Activated CD8-positive, alpha-beta memory T cell treated with anti-CD3 and anti-CD28 coated beads, Interleukin-2, amount 50 U/mL, for 1 hour (primary cell): Measurements from ENCODE around the gene MED31.
"Not testable (repeated sequence)": the region's sequence is repeated elsewhere in the genome, so short reads cannot be mapped to it uniquely, and the experiment has no call there.

Source experiments
- DNase-seq: peaks from one replicate; pipeline ENCODE4 v3.0.0-alpha.2; 2020; ENCODE audit errors: extremely low read depth

The MED31 gene

DNA sequence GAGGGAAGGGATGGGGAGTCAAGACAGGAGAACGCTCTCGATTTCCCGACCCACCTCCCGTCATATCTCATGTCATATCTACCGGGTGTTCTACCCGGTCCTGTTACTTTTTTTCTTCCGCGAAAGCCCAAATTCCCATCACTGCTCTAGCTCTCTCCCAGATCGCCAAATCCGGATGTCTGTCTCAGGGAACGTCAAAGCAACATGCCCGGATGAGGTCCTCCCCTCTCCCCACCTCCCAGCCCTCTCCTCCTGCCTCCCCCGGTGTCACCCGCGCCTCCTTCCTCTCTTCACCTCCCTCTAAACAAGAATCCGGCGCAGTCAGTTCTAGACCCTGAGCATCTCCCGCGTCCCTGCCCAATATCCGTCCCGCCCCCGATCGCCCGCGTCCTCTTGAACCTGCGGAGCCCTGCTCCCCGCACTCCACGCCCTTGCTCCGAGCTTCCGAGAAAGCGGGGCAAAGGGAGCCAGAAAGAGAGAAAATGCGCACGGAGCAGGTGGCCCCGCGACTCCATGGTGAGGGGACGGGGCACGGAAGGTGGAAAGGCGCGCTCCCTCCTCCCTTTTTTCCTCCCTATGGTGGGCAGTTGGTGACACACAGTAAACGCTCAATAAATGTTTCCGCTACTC lies 4.4 kb upstream of the MED31 start:
- DNase-seq: not testable (repeated sequence)

DNA sequence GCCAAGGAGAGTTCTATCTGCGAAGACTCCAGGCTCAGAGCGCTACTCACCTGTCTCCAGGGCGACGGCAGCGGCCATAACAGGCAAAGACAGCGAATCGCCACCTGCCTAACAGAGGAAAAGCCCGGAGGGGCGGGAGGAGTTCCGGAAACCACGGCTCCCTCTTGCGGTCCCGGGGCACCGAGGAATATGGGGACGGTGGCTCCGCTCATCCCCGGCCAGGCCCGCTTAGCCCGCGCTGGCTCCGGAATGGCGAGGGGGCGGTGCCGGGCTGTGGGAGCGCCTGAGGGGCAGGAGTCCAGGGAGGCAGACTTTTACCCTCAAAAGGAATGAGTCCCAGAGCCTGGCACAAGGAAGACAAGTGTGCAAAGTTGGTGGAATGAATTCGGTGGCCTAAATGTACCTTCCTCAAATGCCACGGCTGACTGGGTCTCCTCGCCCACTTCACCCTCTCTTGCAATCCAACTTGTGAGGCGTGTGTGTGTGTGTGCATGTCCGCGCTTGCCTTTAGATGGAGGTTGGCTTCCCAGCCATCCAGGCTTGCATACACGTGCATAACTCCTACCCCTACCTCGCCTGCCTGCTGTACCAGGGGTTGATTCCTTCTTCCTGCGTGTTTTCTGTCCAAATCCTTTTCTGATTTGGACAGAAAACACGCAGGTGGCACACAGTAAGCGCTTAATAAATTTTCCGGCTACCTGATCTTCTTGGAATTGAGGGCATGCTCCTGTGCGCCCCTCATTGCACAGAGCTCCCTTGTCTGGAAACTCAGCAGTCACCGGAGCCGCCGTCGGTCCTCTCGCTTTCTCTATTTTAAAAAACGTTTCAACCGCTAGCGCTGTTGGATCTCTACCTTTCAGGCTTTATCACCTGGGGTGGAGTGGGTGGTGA lies 3.7 kb upstream of the MED31 start:
- DNase-seq: no peak

DNA sequence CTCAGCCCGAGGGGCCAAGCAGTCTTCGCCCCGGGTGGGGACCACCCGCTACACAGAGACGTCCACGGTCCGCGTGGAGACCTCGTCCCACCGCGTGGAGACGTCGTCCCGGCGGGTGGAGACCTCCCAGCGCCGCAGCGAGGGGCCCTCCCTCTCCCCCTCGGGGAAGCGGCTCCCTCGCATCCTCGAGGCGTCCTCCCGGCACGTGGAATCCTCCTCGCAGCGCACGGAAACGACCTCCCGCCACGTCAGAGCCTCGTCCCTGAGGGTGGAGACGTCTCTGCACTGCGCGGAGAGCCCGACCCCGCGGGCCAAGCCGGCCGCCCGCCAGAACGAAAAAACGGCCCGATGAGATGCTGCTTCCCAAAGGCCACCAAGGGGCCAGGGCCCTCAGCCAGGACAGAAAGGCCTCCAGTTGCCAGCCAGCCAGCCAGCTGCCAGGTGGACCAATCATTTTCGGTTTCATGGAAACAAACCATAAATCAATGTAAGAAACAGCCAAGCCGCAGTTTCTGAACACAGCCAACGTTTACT lies 581 bp upstream of the MED31 start:
- no peak for DNase-seq

DNA sequence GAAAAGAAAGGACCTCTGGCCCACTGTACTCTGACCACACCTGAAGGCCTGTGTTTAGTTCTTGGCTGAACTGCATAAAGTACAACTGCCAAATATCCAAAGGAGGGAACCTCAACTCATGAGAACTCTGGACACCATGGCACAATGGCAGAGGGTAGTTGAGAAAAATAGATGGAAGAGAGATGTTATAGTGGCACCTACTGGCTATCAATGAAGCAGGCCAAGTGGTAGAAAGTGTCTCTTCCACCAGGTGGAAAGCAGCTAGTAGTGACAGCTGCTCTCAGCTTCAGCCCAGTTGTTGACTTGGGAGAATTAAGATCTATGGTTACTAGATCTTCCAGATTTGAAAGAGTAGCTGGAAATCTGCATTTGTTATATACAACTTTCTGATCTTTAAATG lies 3.2 kb downstream of the MED31 start:
- no peak for DNase-seq

DNA sequence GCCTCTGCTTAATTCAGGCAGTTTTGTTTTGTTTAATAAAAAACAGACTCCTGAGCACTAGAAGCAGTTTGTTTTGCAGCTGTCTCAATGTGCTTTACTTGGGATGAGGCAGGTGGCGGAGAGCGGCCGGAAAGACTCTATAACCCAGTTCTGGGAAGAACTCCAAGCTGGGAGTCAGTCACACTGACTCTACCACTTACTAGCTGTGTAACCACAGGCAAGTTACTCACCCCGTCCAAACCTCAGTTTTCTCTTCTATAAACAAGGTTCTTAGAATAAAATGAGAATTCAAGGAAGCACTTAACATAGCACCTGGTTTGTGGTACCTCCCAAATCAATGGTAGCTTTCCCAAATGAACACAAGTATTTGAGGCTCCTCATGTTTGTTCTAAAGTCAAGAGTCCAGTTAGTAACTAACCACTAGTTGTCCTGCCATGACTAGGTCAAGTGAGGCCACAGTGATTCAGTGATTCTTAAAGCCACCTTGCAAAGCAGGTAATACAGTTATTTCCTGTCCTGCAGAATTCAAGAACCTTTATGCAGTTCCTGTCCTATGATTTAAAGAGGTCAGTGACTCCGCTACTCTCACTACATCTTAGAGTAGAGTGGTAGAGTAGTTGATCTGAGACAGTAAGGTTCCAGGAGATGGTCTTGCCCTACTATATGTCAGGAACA lies 7.8 kb downstream of the MED31 start:
- DNase-seq: no peak

DNA sequence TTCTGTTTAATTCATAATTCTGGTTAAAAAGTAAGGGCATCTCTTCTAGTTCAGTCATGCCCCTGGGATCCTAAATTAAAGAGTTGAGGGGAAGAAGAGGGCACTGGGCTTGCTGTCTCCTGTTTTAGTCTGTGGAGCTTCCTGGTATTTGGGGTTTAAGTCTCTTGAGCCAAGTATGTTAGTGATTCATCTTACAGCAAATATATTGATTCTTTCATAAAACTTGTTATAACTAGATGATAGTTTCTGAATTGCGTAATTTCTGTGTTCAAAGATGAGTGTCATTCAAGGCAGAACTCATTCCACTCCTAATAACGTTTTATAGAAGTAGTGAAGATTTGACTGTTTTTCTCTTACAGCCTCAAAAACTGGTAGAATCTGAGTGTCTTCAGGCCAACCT lies 8.8 kb downstream of the MED31 start:
- no peak for DNase-seq

DNA sequence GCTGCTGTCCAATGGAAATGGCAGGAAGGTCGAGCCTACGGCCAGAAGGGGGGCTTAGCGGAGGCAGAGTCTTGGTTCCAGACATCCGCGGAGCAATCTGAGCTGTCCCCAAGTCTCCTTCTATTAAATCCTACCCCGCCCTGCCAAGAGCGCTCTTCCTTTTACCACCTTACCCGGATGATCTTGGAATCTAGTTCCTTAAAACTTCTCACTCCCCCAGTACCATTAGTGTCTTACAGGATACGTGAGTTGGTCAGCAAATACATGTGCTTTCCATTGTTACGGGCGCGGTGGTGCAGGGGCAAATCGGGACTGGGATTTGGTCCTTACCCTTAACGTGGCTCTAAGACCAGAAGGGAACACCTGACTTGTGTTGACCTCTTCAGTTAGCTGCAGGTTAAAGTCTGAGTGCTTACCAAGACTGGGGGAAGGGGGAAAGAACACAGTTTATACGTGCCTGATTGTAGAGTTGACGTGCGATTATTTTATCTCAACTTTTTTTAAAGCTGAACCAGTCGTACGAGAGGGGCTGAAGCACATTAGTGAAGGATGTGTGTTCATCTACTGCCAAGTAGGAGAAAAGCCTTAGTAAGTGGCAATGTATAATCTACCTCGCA lies 10.1 kb downstream of the MED31 start:
- DNase-seq: no peak

DNA sequence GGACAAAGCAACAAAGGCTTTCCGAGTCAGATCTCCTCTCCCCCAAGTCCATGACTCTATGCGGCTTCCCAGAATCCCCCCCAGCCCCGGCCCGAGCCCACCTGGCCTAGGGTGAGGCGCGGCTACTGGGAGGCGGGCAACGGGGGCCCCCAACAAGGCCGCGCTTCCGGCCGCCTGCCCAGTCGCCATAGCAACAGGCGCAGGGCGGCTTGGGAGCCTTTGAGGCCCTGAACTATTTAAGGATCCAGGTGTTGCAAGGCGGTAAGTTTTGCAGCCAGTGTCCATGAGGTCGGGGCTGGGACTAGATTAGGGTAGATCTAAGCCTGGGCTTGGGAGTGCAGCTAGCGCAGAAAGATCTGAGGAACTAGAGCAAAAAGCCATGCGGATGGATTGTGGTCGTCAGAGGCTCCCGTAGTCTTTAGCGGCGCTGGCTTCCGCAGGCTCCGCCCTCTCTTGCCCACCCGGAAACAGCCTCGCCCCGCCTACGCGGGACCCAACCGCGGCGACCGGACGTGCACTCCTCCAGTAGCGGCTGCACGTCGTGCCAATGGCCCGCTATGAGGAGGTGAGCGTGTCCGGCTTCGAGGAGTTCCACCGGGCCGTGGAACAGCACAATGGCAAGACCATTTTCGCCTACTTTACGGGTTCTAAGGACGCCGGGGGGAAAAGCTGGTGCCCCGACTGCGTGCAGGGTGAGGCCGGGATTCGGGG lies 10.7 kb downstream of the MED31 start, which contains the start of the genes KIAA0753 and TXNDC17:
KIAA0753 (minus strand) TSS at position 176 of the 711 bp plus-strand sequence. CDS start 5,608 bp downstream, outside the sequence.
TXNDC17 (plus strand) TSS at position 525 of the 711 bp plus-strand sequence; CDS start at position 548, 23 bp downstream.
- DNase-seq: peak; percentile 51

DNA sequence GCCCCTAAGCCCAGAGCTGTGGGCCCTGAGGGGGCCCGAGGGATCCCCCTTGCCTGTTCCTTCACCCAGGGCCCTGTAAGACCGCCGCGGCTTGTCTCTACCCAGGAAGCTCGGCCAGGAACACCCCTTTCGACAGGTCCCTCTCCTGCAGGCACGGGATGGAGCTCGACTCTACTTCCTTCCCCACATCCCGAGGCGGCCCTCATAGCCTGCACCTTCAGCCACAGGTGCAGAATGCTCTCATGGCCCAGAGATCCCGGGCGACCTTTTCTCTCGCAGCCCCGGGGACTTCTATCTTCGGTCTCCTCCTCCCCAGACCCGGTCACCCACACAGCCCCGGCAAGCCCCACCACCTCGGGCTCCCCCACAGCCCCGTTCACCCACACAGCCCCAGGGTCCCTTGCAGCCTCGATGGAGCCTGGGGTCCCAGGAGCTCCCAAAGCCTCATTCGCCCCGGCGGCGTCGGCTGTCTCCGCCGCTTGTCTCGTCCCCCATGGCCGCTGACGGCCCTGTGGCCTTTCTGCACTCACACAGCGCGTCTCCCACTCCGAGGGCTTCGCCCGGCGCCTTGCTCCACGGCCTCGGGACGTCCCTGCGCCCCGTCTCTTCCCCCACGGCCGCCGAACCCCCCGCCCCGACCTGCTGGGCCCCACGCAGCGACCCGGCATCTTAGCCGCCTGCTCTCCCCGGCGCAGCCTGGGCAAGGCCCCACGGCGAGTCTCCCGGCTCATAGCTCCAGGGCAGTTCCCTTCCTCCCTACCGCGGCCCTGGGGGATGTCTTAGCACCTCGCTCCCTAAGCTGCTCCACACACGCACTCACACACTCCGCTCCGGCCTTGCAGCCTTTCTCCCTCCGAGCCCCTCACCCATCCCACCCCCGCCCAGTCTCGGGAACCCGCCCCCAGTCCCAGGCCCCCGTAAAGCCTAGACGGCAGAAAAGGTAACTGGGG lies 11.5 kb downstream of the MED31 start:
- no peak for DNase-seq

DNA sequence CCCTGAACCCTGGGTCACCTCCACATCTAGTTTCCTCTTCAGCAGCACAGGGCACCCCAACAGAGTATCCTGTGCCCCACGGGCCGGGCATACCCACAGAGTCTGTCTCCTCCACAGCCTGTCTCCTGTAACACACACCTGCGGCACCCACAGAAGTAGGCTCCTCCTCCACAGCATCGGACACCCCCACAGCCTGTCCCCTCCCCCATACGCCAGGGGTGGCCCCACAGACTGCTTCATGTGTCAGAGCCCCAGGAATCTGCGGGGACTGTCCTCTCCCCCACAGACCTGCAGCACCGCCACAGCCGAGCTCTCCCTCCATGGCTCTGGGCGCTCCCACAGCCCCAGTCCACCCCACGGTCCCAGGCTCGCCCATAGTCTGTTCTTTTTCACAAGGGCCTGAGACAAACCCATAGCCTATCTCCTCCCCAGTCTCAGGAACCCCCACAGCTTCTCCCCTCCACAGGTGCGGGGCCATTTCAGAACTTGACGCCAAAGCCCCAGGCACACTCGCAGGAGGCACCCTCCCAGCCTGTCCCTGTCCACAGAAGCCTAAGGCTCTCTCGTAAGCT lies 12.3 kb downstream of the MED31 start:
- DNase-seq: no peak

DNA sequence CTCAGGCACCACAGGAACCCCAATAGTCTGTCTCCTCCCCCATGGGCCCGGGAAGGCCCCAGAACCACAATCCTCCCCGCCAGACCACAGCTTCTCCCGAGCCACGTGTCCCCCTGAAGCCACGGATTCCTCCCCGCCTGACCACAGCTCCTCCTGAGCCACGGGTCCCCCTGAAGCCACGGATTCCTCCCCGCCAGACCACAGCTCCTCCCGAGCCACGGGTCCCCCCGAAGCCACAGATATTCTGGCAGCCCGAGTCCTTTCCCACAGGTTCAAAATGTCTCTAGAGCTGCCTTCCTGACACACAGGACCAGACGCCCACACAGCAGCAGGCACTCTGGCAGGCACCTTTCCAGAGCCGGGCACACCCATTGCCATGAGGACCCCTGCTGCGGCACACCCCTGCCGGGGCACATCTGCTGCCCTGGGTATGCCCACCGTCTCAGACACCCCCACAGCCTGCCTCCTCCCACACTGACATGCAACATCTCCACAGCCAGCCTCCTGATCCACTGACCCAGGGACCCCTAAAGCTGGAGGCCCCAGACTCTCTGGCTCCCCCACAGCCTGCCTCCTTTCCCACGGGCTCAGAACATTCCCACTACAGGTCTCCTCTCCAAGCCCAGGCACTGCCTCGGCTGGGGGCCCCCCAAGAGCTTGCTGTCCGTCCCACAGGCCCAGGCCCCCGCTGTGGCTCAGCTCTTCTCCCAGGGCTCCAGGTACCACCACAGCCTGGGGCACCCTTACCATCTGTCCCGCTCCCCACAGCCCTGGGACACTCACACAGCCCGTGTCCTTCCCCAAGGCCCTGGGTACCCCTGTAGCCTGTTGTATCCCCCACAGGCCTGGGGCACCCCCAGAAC lies 13.1 kb downstream of the MED31 start:
- no peak for DNase-seq

DNA sequence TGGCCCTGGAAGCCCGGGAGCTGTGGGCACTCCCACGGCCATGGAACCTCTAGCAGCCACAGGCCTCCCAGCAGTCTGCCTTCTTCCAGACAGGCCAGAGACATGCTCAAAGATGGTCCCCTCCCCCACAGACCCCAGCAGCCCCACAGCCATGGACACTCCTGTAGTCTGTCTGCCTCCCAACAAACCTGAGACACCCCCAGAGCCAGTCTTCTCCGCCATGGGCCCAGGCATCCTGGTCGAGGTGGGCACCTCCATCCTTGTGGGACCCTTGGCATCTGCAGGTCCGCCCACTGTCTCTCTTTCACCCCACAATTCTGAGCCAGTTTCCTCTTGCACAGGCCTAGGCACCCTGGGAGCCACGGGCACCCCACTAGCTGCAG lies 14.0 kb downstream of the MED31 start:
- DNase-seq: no peak

DNA sequence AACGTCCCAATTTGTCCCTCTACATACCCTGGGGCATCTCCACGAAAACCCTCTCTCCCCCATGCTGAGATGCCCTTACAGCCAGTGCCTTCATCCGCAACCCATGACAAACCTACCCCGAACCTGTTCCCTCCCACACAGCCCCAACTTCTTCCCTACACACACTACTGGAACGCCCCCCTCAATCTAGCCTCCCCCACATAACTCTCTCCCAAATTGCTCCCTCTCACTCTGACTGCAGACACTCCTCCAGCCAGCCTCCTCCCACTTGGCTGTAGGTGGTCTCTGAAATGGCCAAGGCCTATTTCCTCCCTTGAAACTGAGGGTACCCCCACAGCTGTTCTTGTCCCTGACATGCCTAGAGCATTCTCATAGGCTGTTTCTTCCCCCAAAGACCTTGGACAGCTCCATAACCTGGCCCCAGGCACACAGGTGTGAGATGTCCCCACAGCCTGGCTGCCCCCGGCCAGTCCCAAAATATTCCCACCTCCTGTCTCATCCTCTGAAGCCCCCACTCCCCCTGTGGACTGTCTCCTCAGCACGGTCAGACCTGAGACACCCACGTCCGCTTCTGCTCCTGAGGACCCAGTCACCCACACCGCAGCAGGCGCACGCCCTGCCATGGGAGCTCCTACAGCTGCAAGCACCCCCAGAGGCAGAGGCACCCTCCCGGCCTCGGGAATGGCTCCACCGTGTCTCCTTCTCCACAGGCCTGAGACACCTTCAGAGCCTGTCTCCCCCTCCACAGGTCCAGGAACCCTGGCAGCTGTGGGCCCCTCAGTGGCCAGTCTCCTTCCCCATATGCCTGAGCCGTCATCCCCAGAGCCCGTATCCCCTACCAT lies 14.6 kb downstream of the MED31 start:
- no peak for DNase-seq

DNA sequence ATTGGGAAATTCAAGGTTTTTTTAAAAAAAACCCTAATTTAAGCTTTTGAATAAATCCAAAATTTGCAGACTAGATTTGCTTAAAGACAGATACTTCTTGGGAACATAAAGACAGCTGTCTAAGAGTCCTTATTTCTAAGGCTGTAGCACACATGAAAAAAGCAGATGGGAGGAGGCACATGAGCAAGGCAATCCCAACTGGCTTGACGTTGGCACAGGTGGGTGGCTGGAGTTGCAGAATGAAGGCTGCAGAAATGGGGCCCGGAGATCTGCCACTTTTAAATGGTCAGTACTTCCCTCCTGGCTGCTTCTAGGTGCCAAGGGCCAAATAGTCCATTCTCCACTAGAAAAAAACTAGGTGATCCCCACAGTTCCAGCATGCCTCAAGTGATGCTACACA lies 15.3 kb downstream of the MED31 start:
- DNase-seq: no peak

DNA sequence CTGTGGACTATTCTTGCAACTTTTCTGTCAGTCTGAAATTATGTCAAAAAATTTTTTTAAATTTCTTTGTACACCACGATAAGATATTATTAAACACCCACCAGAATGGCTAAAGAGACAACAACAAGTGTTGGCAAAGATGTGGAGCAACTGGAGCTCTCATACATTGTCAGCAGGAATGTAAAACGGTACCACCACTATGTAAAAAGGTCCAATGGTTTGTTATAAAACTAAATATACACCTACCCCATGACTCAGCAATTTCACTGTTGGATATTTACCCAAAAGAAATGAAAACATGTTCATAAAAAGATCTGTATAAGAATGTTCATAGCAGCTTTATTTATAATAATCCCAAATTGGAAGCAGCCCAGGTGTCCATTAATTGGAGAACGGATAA lies 18.1 kb downstream of the MED31 start:
- no peak for DNase-seq

DNA sequence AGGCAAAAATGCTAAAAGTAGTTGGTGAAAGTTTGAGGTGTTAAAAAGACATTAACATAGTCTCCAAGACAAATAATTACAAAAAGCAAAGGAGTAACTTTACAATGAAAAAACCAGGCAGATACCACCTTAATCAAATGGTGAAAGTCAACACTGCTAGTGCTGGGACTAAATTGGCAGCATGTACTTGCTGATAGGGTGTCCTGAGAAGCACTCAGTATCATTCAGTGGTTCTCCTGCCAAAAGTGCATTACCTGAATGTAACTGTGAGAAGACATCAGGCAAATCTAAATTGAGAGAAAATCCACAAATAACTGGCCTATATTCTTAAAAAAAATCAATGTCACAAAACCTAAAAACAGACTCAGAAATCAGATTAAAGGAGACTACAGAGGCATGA lies 18.9 kb downstream of the MED31 start:
- DNase-seq: no peak

DNA sequence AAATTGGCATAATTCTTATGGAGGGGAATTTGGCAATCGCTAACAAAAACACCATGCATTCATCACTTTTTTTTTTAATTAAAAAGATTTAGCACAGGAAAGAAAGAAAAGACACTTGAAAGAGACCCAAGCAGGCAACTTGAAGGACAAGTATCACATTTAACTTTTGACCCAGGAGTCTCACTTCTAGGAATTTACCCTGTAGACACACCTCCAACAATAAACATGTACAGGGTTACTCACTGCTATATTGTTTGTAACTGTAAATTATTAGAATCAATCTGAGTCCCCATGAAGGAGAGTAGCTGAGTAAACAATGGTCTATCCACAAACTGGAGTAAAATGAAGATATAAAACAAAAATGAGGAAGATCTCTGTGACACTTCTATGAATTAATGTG lies 21.0 kb downstream of the MED31 start:
- no peak for DNase-seq

DNA sequence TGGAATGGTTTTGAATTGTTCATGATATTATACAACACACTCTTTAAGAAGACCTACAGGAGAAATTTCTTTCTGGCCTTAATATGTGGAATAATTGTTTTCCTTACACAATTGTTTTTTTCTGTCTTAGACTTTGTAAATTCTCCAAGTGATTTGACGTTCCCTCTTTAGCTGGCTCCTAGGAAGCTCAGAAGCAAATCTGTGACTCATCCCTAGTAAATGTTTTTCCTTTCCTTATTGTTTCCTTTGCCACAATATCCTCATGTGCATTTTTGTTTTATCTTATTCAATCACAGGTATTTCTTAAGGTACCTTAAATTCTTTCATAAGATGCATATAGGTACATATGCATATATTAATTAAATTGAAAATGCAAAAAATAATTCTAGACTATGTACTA lies 24.4 kb downstream of the MED31 start:
- DNase-seq: no peak
